Bone marrow (tissue), 2 donors: ENCODE data around the gene KCTD11.
"Not testable (repeated sequence)": the region's sequence is repeated elsewhere in the genome, so short reads cannot be mapped to it uniquely, and the experiment has no call there.

Experiments used
- DNase-seq, 2 donors: peaks; one replicate each; lab custom pipeline; 2025; lab: John Stamatoyannopoulos, UW

KCTD11 gene

DNA sequence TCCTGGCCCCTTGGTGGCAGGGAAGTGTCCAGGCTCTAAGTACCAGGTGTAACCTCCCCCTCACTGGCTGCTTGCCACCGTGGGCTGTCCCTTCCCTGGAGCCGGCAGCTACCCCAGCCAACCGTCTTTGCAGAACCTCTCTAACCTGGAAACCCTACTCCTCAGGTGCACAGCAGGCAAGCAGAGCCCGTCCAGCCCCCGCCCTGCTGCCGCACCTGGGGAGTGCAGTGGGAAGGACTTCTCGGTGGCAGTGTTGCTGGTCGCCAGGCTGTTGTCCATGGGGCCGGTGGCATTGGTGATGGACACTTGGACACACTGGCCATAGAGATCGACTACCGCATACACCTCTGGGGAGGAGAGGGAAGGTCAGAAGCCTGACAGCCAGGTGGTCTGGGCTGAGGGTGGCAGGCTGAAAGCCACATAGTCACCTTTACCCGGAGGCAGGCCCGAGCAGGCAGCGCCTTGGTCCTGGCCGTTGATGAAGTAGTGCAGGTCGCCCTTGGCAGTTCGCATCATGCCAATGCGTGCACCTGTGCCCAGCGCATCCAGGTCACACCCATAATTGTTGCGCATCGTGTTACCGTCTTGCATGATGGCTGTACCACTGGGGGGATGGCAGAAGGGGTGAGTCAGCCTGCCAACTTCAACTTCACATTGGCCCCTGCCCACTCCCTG, 29.3 kb upstream of the KCTD11 start:
- DNase-seq: no peak

- DNase-seq: peak; percentile 7 to 29
Observed at GRCh38 chr17:7323731-7324437, 28.1 kb upstream of the KCTD11 start.

DNA sequence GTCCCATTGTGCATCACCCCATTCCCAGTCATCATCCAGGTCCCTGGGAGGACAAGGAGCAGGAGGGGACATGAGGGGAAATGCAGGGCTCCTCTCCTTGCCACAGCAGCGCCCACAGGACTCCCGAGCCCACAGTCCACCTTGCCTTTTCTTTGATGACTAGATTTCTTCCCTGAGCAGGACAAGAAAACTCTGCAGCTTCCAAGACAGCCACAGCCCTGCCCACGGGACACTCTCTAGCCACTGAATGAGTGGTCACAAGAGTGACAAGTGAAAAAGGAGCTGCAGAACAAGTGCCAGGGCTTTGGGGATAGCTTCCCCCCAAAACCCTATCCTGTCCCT, 27.6 kb upstream of the KCTD11 start:
- DNase-seq: no peak

- no peak for DNase-seq
Observed at GRCh38 chr17:7325031-7325528, 26.9 kb upstream of the KCTD11 start.

GRCh38 chr17:7326186-7326585, 25.8 kb upstream of the KCTD11 start:
- DNase-seq: no peak

- DNase-seq: no peak
Observed at GRCh38 chr17:7327056-7327455, 24.9 kb upstream of the KCTD11 start.

DNA sequence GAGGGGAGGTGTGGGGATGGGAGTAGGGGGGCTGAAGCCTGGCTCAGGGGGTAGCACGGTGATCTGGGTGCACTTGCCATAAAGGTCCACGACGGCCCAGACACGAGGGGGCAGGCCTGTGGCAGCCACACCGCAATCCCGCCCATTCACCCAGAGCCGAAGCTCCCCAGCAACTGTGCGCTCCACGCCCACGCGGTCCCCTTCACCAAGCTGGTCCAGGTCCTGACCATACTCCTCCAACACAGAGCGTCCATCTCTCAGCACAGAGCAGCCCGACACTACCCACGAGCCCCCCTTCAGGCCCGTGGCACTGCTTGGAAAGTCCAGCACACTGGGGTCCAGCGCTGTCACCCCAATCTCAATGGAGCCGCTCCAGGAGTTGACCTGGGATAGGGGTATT, 24.5 kb upstream of the KCTD11 start:
- DNase-seq: no peak

- DNase-seq: no peak
Observed at GRCh38 chr17:7328009-7328408, 24.0 kb upstream of the KCTD11 start.

DNA sequence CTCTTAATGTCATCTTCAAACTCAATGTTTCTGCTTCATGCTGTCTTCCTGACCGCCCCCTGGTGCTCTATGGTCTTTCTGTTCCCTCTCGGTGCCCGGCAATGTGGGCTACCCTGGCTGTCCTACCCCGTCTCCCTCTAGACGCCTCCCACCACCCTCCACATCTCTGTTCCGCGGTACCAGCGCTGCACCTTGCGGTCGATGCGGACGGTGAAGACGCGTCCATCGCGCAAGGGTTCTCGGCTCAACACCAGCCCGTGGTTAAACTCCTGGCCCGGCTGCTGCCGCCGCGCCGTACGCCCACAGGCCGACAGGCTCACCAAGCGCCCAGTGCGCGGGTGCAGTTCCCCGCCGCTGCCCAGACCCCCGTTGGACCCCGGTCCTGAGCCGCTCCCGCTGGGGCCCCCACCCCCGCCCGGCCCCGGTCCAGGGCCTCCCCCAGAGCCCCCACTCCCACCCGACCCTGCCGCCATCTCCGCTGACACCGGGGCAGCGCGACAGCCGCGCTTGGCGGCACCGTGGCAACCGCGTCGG, 23.1 kb upstream of the KCTD11 start, which contains the start of gene NEURL4:
NEURL4 (minus strand) TSS at position 496 of the 534 bp plus-strand sequence; CDS start at position 473, 23 bp downstream.
- no peak for DNase-seq

GRCh38 chr17:7329374-7329996, 22.5 kb upstream of the KCTD11 start:
- DNase-seq: peak; percentile 91 to 93

DNA sequence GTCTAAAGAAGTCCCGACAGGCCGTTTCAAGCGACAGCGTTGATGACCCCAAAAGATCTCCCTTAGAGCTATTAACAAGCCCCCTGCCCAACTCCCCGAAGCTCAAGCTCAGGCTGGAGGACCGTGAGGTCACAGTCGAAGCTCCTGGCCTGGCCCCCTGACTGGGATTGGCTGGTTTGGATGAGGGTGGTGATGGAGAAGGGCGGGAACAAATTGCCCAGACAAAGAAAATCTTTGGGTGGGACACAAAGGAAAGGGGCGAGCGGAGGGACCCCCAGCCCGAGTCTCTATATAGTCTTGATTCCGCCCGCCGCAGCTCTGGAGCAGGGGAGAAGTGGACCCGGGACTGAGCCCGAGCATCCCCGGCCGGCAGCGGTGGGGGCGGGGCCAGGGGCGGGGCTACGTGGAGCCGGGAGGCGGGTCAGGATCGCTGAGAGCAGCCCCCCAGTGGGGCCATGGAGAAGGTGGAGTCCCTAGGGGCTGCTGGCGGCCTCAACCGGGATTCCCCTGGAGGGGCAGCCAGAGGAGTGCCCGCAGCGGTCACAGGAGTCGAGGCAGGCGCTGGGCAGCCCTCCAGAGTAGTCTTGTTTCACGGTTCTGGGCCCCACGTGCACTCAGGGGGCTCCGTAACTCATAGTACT, 21.8 kb upstream of the KCTD11 start:
- DNase-seq: peak; percentile 13 to 90

GRCh38 chr17:7330638-7331015, 21.3 kb upstream of the KCTD11 start:
- no peak for DNase-seq

DNA sequence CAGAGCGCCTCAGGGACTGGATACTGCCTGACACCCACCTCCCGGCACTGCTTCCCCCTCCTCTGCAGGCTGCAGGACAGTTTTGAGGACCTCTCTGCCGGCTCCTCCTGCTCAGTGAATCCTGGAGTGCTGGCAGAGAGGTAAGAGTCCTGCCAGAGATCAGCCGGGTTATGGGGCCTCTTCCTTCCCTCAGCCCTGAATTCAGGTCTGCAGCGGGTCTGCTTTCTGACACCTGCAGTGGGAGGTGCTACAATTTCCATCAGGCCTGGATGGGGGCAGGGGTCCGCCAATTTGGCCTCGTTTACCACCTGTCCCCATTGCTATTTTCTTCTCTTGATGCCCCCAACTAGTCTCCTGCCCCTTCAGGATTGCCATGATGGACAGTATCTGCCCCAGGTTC, 19.9 kb upstream of the KCTD11 start:
- DNase-seq: no peak

DNA sequence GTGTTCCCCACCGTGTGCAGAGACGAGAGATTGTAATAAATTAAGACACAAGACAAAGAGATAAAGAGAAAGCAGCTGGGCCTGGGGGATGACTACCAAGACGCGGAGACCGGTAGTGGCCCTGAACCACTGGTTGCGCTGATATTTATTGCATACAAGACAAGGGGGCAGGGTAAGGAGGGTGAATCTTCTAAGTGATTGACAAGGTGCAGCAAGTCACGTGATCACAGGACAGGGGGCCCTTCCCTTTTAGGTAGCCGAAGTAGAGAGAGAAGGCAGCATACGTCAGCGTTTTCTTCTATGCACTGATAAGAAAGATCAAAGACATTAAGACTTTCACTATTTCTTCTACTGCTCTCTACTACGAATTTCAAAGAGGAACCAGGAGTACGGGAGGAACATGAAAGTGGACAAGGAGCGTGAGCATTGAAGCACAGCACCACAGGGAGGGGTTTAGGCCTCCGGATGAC, 19.3 kb upstream of the KCTD11 start:
- DNase-seq: not testable (repeated sequence)

DNA sequence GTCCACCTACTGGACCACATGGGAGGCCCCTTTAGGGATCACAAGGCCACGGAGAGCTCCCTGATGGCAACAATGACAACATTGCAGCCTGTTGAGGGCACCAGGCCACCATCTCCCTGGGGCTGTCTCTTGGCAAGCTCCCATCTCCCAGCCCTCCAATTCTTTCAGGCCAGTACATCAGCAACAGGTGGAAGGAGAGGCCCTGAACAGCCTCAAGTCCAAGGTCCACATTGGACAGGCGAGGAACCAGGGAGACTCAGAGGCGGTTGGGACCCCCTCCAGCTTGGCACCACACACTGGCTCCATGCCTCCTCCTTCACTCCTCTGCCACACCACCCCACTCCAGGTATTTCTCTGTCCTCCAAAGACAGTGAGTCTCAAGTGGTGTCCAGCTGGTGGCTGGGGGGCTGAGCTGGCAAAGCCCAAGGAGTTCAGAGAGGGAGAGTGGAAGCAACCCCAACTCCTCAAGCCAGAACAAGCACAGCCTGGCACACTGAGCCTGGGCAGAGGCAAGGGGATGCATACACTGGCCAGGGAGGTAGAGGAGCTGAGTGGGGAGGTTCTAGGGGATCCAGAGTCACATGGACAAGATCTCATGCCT, 16.9 kb upstream of the KCTD11 start:
- no peak for DNase-seq

DNA sequence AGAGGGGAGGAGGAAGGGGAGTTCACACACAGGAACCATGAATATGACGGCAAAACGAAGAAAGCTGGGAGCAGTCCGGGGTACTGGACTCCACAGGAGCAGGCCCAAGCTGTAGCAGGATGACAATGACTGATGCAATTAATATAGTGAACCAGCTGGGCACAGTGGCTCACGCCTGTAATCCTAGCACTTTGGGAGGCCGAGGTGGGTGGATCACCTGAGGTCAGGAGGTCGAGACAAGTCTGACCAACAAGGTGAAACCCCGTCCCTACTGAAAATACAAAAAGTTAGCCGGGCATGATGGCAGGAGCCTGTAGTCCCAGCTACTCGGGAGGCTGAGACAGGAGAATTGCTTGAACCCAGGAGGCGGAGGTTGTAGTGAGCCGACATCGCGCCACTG, 16.2 kb upstream of the KCTD11 start:
- not testable (repeated sequence) for DNase-seq

GRCh38 chr17:7336240-7337175, 15.5 kb upstream of the KCTD11 start, which contains the start of gene ACAP1:
TSS of gene ACAP1 (plus strand) at chr17:7336529. CDS start at chr17:7336735, 206 bp downstream.
- DNase-seq: peak; percentile 35 to 46

DNA sequence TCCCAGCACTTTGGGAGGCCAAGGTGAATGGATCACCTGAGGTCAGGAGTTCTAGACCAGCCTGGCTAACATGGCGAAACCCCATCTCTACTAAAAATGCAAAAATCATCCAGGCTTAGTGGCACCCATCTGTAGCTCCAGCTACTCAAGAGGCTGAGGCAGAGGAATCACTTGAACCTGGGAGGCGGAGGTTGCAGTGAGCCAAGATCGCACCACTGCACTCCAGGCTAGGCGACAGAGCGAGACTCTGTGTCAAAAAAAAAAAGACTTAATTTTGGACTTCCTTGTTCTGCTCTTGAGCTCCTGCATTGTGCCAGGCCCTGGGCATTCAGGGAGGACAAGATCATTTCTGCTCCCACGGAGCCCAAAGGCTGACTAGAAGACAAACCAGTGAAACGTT, 14.4 kb upstream of the KCTD11 start:
- DNase-seq: not testable (repeated sequence)

GRCh38 chr17:7340179-7340578, 11.8 kb upstream of the KCTD11 start:
- DNase-seq: no peak

DNA sequence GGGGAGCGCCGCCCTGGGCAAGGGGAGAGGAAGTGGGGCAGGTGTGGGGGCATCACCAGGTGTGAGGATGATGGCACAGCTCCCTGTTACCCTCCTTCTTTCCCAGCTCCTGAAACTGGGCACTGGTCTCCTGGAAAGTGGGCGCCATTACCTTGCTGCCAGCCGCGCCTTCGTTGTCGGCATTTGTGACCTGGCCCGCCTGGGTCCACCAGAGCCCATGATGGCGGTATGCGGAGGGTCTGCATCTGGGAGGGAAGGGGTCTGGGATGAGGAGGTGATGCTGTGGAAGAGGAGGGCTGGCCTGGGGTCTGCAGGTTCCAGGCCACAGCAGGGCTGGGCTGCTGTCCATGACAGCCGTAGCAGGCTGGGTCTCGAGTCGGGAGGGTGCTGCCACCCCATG, 10.1 kb upstream of the KCTD11 start:
- DNase-seq: no peak

- no peak for DNase-seq
Observed at GRCh38 chr17:7343250-7343649, 8.7 kb upstream of the KCTD11 start.
